HL-60 (cell line): ENCODE results near the gene ZSWIM6.

Experiments
- DNase-seq, 2 experiments: peaks; one replicate each; pipeline ENCODE4 v3.0.0-alpha.2; 2010 to 2020; ENCODE audit warnings: low read depth in 1 of 2, low spot score in 1 of 2
- H3K27ac ChIP-seq: fragments of 250-450 bp; sonication (Bioruptor Pico); replicated peaks from 2 replicates; pipeline ENCODE4 v1.5.1; 2020; ENCODE audit warnings: mild to moderate bottlenecking, moderate library complexity
- H3K27me3 ChIP-seq: fragments of 250-450 bp; sonication (Bioruptor Pico); 2 replicates; pipeline ENCODE4 v1.5.1; 2021; ENCODE audit warnings: mild to moderate bottlenecking, moderate library complexity; ENCODE audit not compliant: insufficient read depth, poor library complexity, severe bottlenecking
- H3K4me3 ChIP-seq: replicated peaks from 2 replicates; pipeline ENCODE4 v1.5.1; 2011; ENCODE audit warnings: mild to moderate bottlenecking, control low read depth, low read length; ENCODE audit not compliant: insufficient read depth
- GABPA ChIP-seq: IDR thresholded peaks from 2 replicates; pipeline ENCODE4 v1.6.1; 2012; ENCODE audit warnings: low read depth
- POLR2AphosphoS5 ChIP-seq: IDR thresholded peaks from 2 replicates; pipeline ENCODE4 v1.6.1; 2012; ENCODE audit warnings: low read depth
- SPI1 ChIP-seq: IDR thresholded peaks from 2 replicates; pipeline ENCODE4 v1.6.1; 2012; ENCODE audit warnings: low read depth, mild to moderate bottlenecking, borderline replicate concordance
- TF ChIP-seq, protein P1 (sequence below): IDR thresholded peaks from 2 replicates; pipeline ENCODE4 v1.6.1; 2012; ENCODE audit warnings: low read depth; ENCODE audit not compliant: insufficient replicate concordance
- TF ChIP-seq, protein P2 (sequence below): IDR thresholded peaks from one replicate; pipeline ENCODE4 v1.5.1; 2011; ENCODE audit warnings: low read length, control low read depth, inconsistent platforms; ENCODE audit not compliant: insufficient read depth

The ZSWIM6 gene

DNA sequence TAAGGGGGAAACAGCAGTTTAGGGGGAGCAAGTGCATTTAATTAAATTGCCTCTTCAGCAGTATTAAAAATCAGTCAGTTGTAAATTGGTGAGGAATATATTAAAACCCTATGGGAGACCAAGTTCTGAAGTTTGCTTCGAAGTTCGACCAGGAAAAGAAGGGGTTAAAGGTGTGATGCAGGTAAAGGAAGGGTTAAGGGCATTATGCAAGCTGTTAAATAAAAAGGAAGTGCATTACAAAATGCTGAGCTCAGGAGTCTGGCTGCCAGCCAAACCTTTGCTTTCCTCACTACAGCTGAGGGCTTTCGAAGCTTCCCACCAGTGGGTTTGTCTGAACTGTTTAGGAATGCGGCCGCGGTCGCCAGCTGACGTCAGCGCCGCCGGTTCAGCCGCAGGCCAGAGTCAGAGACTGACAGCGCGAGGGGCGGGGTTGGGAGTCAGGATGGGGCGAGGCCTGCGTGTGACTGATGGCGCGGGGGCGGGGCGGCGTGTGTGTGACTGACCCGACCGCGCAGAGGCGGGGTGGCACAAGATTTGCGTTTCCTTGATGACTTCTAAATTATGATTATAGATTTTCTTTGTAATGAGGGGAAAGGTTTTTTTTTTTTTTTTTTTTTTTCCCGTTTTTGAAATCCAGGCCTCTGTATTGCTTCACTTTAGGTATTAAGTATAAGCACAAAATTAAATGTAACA, 76.6 kb downstream of the ZSWIM6 start:
- TF ChIP-seq SPI1 (peak; percentile 90), GABPA (no peak; the same call in 1 of the 2 replicates), POLR2AphosphoS5 (peak; percentile 89)
- TF ChIP-seq, protein P1, sequence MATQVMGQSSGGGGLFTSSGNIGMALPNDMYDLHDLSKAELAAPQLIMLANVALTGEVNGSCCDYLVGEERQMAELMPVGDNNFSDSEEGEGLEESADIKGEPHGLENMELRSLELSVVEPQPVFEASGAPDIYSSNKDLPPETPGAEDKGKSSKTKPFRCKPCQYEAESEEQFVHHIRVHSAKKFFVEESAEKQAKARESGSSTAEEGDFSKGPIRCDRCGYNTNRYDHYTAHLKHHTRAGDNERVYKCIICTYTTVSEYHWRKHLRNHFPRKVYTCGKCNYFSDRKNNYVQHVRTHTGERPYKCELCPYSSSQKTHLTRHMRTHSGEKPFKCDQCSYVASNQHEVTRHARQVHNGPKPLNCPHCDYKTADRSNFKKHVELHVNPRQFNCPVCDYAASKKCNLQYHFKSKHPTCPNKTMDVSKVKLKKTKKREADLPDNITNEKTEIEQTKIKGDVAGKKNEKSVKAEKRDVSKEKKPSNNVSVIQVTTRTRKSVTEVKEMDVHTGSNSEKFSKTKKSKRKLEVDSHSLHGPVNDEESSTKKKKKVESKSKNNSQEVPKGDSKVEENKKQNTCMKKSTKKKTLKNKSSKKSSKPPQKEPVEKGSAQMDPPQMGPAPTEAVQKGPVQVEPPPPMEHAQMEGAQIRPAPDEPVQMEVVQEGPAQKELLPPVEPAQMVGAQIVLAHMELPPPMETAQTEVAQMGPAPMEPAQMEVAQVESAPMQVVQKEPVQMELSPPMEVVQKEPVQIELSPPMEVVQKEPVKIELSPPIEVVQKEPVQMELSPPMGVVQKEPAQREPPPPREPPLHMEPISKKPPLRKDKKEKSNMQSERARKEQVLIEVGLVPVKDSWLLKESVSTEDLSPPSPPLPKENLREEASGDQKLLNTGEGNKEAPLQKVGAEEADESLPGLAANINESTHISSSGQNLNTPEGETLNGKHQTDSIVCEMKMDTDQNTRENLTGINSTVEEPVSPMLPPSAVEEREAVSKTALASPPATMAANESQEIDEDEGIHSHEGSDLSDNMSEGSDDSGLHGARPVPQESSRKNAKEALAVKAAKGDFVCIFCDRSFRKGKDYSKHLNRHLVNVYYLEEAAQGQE = no peak
- DNase-seq = peak; percentile 83 to 93
- Histone ChIP-seq H3K27me3 (no peaks in the 10 kb centered on the region), H3K4me3 (no peak overlapping the region), H3K27ac (no peak overlapping the region)

DNA sequence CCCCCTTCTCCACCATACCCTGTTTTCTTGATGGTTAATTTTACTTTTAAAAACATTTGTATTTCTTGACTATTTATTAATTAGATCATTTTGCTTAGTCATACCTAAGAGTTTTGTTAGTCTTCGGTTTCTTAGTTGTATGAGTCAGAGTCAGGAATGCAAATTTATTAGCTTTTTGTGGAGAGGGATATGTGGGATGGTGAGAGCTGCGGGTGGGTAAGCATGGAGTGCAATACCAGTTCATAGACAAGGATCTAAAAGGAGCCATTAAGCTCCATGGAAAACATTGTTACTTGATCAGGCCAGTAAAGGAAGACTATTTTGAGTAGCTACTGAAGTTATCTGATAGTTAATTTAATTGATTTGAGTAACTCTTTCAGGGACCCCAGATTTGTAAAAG, 77.5 kb downstream of the ZSWIM6 start:
- TF ChIP-seq SPI1 = no peak
- TF ChIP-seq, protein P2, sequence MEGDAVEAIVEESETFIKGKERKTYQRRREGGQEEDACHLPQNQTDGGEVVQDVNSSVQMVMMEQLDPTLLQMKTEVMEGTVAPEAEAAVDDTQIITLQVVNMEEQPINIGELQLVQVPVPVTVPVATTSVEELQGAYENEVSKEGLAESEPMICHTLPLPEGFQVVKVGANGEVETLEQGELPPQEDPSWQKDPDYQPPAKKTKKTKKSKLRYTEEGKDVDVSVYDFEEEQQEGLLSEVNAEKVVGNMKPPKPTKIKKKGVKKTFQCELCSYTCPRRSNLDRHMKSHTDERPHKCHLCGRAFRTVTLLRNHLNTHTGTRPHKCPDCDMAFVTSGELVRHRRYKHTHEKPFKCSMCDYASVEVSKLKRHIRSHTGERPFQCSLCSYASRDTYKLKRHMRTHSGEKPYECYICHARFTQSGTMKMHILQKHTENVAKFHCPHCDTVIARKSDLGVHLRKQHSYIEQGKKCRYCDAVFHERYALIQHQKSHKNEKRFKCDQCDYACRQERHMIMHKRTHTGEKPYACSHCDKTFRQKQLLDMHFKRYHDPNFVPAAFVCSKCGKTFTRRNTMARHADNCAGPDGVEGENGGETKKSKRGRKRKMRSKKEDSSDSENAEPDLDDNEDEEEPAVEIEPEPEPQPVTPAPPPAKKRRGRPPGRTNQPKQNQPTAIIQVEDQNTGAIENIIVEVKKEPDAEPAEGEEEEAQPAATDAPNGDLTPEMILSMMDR = no peak
- TF ChIP-seq, protein P1 = no peak
- TF ChIP-seq POLR2AphosphoS5 = no peak
- no peak for TF ChIP-seq GABPA
- H3K27ac ChIP-seq = no peak overlapping the region
- no peak for DNase-seq
- H3K4me3 ChIP-seq = no peak overlapping the region
- H3K27me3 ChIP-seq = no peaks in the 10 kb centered on the region

DNA sequence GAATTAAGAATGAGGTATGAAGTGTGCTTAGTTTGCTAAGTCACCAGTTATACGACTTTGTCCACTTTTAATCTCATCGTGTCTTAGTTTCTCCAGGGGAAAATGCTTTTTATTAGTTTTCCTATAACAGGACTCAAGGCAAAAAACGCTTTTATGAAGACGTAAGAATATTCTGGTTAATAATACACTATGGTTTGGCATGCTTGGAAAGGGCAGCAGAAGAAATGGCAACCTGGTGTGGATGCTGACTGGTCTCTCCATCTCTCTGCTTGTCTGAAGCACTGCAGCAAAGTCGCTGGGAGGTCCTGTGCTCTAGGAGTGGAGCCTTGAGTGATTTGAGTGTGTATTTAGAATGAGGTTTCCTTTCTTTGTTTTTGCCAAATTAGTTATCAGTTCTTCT, 78.8 kb downstream of the ZSWIM6 start:
- TF ChIP-seq, protein P1 = no peak
- no peak for TF ChIP-seq GABPA
- no peak for TF ChIP-seq SPI1
- no peak for TF ChIP-seq POLR2AphosphoS5
- TF ChIP-seq, protein P2 = no peak
- Histone ChIP-seq H3K27ac (no peak overlapping the region), H3K27me3 (no peaks in the 10 kb centered on the region), H3K4me3 (no peak overlapping the region)
- DNase-seq = no peak
